ENCODE data around the gene GLDC.
"Not testable (repeated sequence)": the region's sequence is repeated elsewhere in the genome, so short reads cannot be mapped to it uniquely, and the experiment has no call there.

Gene GLDC

GRCh38 chr9:6658628-6659353 is 13.3 kb upstream of the GLDC start:
- H3K27ac ChIP-seq (ENCODE audit: low read depth, low read length): no peak overlapping the region
- H3K27me3 ChIP-seq (ENCODE audit: control insufficient read depth in 1 of 2, insufficient read depth in 2 of 2, low read length in 2 of 2): no peaks in the 10 kb centered on the region

GRCh38 chr9:6656614-6657300 is 11.2 kb upstream of the GLDC start:
- no peak overlapping the region for H3K4me3 ChIP-seq (ENCODE audit: low read depth in 1 of 2, low read length in 2 of 2)
- H3K27me3 ChIP-seq (ENCODE audit: control insufficient read depth in 1 of 2, insufficient read depth in 2 of 2, low read length in 2 of 2): no peaks in the 10 kb centered on the region
- no peaks in the 10 kb centered on the region for H3K9me3 ChIP-seq (ENCODE audit: low read length)
- H3K9ac ChIP-seq (ENCODE audit: low read length): no peak overlapping the region
- no peaks in the 10 kb centered on the region for H3K4me1 ChIP-seq (ENCODE audit: insufficient read depth, low read length)
- H3K36me3 ChIP-seq (ENCODE audit: insufficient read depth, low read length): no peaks in the 10 kb centered on the region
- no peak overlapping the region for H3K27ac ChIP-seq (ENCODE audit: low read depth, low read length)

More at GRCh38 chr9:6658628-6659353, 13.3 kb upstream of the GLDC start:
- no peaks in the 10 kb centered on the region for H3K36me3 ChIP-seq (ENCODE audit: insufficient read depth, low read length)
- no peak overlapping the region for H3K9ac ChIP-seq (ENCODE audit: low read length)
- H3K4me3 ChIP-seq (ENCODE audit: low read depth in 1 of 2, low read length in 2 of 2): no peak overlapping the region
- H3K9me3 ChIP-seq (ENCODE audit: low read length): no peaks in the 10 kb centered on the region
- no peaks in the 10 kb centered on the region for H3K4me1 ChIP-seq (ENCODE audit: insufficient read depth, low read length)

- Histone ChIP-seq H3K27me3 (ENCODE audit: control insufficient read depth in 1 of 2, insufficient read depth in 2 of 2, low read length in 2 of 2) (no peaks in the 10 kb centered on the region), H3K36me3 (ENCODE audit: insufficient read depth, low read length) (no peaks in the 10 kb centered on the region), H3K4me1 (ENCODE audit: insufficient read depth, low read length) (no peaks in the 10 kb centered on the region), H3K27ac (ENCODE audit: low read depth, low read length) (no peak overlapping the region), H3K9ac (ENCODE audit: low read length) (no peak overlapping the region), H3K9me3 (ENCODE audit: low read length) (no peaks in the 10 kb centered on the region), H3K4me3 (ENCODE audit: low read depth in 1 of 2, low read length in 2 of 2) (no peak overlapping the region)
These were observed 9.5 kb upstream of the GLDC start for GRCh38 chr9:6655036-6655435.

GRCh38 chr9:6646293-6646636 is 736 bp upstream of the GLDC start:
- H3K36me3 ChIP-seq (ENCODE audit: insufficient read depth, low read length): no peaks in the 10 kb centered on the region
- peaks cover 12% of the 10 kb centered on the region for H3K4me1 ChIP-seq (ENCODE audit: insufficient read depth, low read length)
- peak overlapping the region; percentile 38 to 49 for H3K4me3 ChIP-seq (ENCODE audit: low read depth in 1 of 2, low read length in 2 of 2)
- peaks cover 17 to 38% of the 10 kb centered on the region in 2 donors for H3K27me3 ChIP-seq (ENCODE audit: control insufficient read depth in 1 of 2, insufficient read depth in 2 of 2, low read length in 2 of 2)
- no peak overlapping the region for H3K27ac ChIP-seq (ENCODE audit: low read depth, low read length)
- no peak overlapping the region for H3K9ac ChIP-seq (ENCODE audit: low read length)
- H3K9me3 ChIP-seq (ENCODE audit: low read length): no peaks in the 10 kb centered on the region

GRCh38 chr9:6645105-6645354 is 499 bp downstream of the GLDC start:
- not testable (repeated sequence) for H3K36me3 ChIP-seq (ENCODE audit: insufficient read depth, low read length); H3K4me3 ChIP-seq (ENCODE audit: low read depth in 1 of 2, low read length in 2 of 2); H3K27ac ChIP-seq (ENCODE audit: low read depth, low read length); H3K9me3 ChIP-seq (ENCODE audit: low read length); H3K9ac ChIP-seq (ENCODE audit: low read length)
- H3K4me1 ChIP-seq (ENCODE audit: insufficient read depth, low read length): peaks cover 12% of the 10 kb centered on the region
- peaks cover 17 to 38% of the 10 kb centered on the region in 2 donors for H3K27me3 ChIP-seq (ENCODE audit: control insufficient read depth in 1 of 2, insufficient read depth in 2 of 2, low read length in 2 of 2)

- Histone ChIP-seq H3K27ac (ENCODE audit: low read depth, low read length) (no peak overlapping the region), H3K36me3 (ENCODE audit: insufficient read depth, low read length) (no peaks in the 10 kb centered on the region), H3K9ac (ENCODE audit: low read length) (no peak overlapping the region), H3K4me3 (ENCODE audit: low read depth in 1 of 2, low read length in 2 of 2) (no peak overlapping the region), H3K27me3 (ENCODE audit: control insufficient read depth in 1 of 2, insufficient read depth in 2 of 2, low read length in 2 of 2) (peaks cover 17 to 38% of the 10 kb centered on the region in 2 donors), H3K9me3 (ENCODE audit: low read length) (no peaks in the 10 kb centered on the region), H3K4me1 (ENCODE audit: insufficient read depth, low read length) (peaks cover 12% of the 10 kb centered on the region)
These were observed 1.0 kb downstream of the GLDC start for GRCh38 chr9:6644346-6645104.

- no peaks in the 10 kb centered on the region for H3K9me3 ChIP-seq (ENCODE audit: low read length)
- no peak overlapping the region for H3K9ac ChIP-seq (ENCODE audit: low read length)
- no peaks in the 10 kb centered on the region for H3K36me3 ChIP-seq (ENCODE audit: insufficient read depth, low read length)
- peaks cover 12% of the 10 kb centered on the region for H3K4me1 ChIP-seq (ENCODE audit: insufficient read depth, low read length)
- H3K4me3 ChIP-seq (ENCODE audit: low read depth in 1 of 2, low read length in 2 of 2): no peak overlapping the region
- no peak overlapping the region for H3K27ac ChIP-seq (ENCODE audit: low read depth, low read length)
- peaks cover 17 to 38% of the 10 kb centered on the region in 2 donors for H3K27me3 ChIP-seq (ENCODE audit: control insufficient read depth in 1 of 2, insufficient read depth in 2 of 2, low read length in 2 of 2)
These were observed 3.6 kb downstream of the GLDC start for GRCh38 chr9:6641961-6642360.

GRCh38 chr9:6641561-6641960 is 4.0 kb downstream of the GLDC start:
- Histone ChIP-seq H3K4me3 (ENCODE audit: low read depth in 1 of 2, low read length in 2 of 2) (no peak overlapping the region), H3K27ac (ENCODE audit: low read depth, low read length) (no peak overlapping the region), H3K36me3 (ENCODE audit: insufficient read depth, low read length) (no peaks in the 10 kb centered on the region), H3K4me1 (ENCODE audit: insufficient read depth, low read length) (peaks cover 12% of the 10 kb centered on the region), H3K9me3 (ENCODE audit: low read length) (no peaks in the 10 kb centered on the region), H3K27me3 (ENCODE audit: control insufficient read depth in 1 of 2, insufficient read depth in 2 of 2, low read length in 2 of 2) (peaks cover 17 to 35% of the 10 kb centered on the region in 2 donors), H3K9ac (ENCODE audit: low read length) (no peak overlapping the region)

- H3K4me3 ChIP-seq (ENCODE audit: low read depth in 1 of 2, low read length in 2 of 2): no peak overlapping the region
- no peak overlapping the region for H3K27ac ChIP-seq (ENCODE audit: low read depth, low read length)
- H3K27me3 ChIP-seq (ENCODE audit: control insufficient read depth in 1 of 2, insufficient read depth in 2 of 2, low read length in 2 of 2): peaks cover 17 to 30% of the 10 kb centered on the region in 2 donors
- no peak overlapping the region for H3K9ac ChIP-seq (ENCODE audit: low read length)
- peaks cover 9% of the 10 kb centered on the region for H3K4me1 ChIP-seq (ENCODE audit: insufficient read depth, low read length)
- H3K36me3 ChIP-seq (ENCODE audit: insufficient read depth, low read length): no peaks in the 10 kb centered on the region
- no peaks in the 10 kb centered on the region for H3K9me3 ChIP-seq (ENCODE audit: low read length)
These were observed 4.5 kb downstream of the GLDC start for GRCh38 chr9:6641056-6641455.

GRCh38 chr9:6640268-6641051 is 5.1 kb downstream of the GLDC start:
- peaks cover 17 to 25% of the 10 kb centered on the region in 2 donors for H3K27me3 ChIP-seq (ENCODE audit: control insufficient read depth in 1 of 2, insufficient read depth in 2 of 2, low read length in 2 of 2)
- peaks cover 8% of the 10 kb centered on the region for H3K4me1 ChIP-seq (ENCODE audit: insufficient read depth, low read length)
- H3K4me3 ChIP-seq (ENCODE audit: low read depth in 1 of 2, low read length in 2 of 2): no peak overlapping the region
- no peak overlapping the region for H3K27ac ChIP-seq (ENCODE audit: low read depth, low read length)
- H3K36me3 ChIP-seq (ENCODE audit: insufficient read depth, low read length): no peaks in the 10 kb centered on the region
- no peak overlapping the region for H3K9ac ChIP-seq (ENCODE audit: low read length)
- H3K9me3 ChIP-seq (ENCODE audit: low read length): no peaks in the 10 kb centered on the region

- H3K36me3 ChIP-seq (ENCODE audit: insufficient read depth, low read length): no peaks in the 10 kb centered on the region
- no peak overlapping the region for H3K4me3 ChIP-seq (ENCODE audit: low read depth in 1 of 2, low read length in 2 of 2)
- H3K27me3 ChIP-seq (ENCODE audit: control insufficient read depth in 1 of 2, insufficient read depth in 2 of 2, low read length in 2 of 2): peaks cover 13 to 19% of the 10 kb centered on the region in 2 donors
- no peaks in the 10 kb centered on the region for H3K9me3 ChIP-seq (ENCODE audit: low read length)
- peaks cover 4% of the 10 kb centered on the region for H3K4me1 ChIP-seq (ENCODE audit: insufficient read depth, low read length)
- H3K27ac ChIP-seq (ENCODE audit: low read depth, low read length): no peak overlapping the region
- H3K9ac ChIP-seq (ENCODE audit: low read length): no peak overlapping the region
These were observed 5.9 kb downstream of the GLDC start for GRCh38 chr9:6639622-6640021.
